ENCODE results near the gene BTNL9. TPM values are rescaled to one million over a fixed set of nuclear protein-coding genes. Genes with fewer than 3 reads are reported as not detected.
"Not testable (repeated sequence)": the region's sequence is repeated elsewhere in the genome, so short reads cannot be mapped to it uniquely, and the experiment has no call there.

BTNL9 gene
- total RNA-seq, 1 experiment from 2014 or later = not detected

GRCh38 chr5:181088289-181088688, 48.2 kb downstream of the BTNL9 start:
- peak; percentile 10 for DNase-seq (ENCODE audit: low read depth)
- in situ Hi-C loops (cut with HindIII; ENCODE audit: low pct_unique_long_range_greater_than_20kb, low sequenced_read_pairs) = no loop called here

- in situ Hi-C loops (cut with HindIII; ENCODE audit: low pct_unique_long_range_greater_than_20kb, low sequenced_read_pairs) = no loop called here
- no peak for DNase-seq (ENCODE audit: low read depth)
These were observed 52.4 kb downstream of the BTNL9 start for GRCh38 chr5:181092428-181092827.

GRCh38 chr5:181095162-181095561, 55.1 kb downstream of the BTNL9 start:
- in situ Hi-C loops (cut with HindIII; ENCODE audit: low pct_unique_long_range_greater_than_20kb, low sequenced_read_pairs); DNase-seq (ENCODE audit: low read depth): not testable (repeated sequence)

GRCh38 chr5:181096721-181097382, 56.8 kb downstream of the BTNL9 start:
- DNase-seq (ENCODE audit: low read depth) = not testable (repeated sequence)

GRCh38 chr5:181097383-181097753, 57.3 kb downstream of the BTNL9 start:
- DNase-seq (ENCODE audit: low read depth); in situ Hi-C loops (cut with HindIII; ENCODE audit: low pct_unique_long_range_greater_than_20kb, low sequenced_read_pairs): not testable (repeated sequence)

More at GRCh38 chr5:181096721-181097382, 56.8 kb downstream of the BTNL9 start:
- in situ Hi-C loops (cut with HindIII; ENCODE audit: low pct_unique_long_range_greater_than_20kb, low sequenced_read_pairs) = not testable (repeated sequence)

GRCh38 chr5:181097759-181098491, 57.9 kb downstream of the BTNL9 start:
- in situ Hi-C loops (cut with HindIII; ENCODE audit: low pct_unique_long_range_greater_than_20kb, low sequenced_read_pairs); DNase-seq (ENCODE audit: low read depth): not testable (repeated sequence)

GRCh38 chr5:181098762-181099601, 58.9 kb downstream of the BTNL9 start:
- in situ Hi-C loops (cut with HindIII; ENCODE audit: low pct_unique_long_range_greater_than_20kb, low sequenced_read_pairs) = no loop called here
- DNase-seq (ENCODE audit: low read depth) = no peak

- no peak for DNase-seq (ENCODE audit: low read depth)
- in situ Hi-C loops (cut with HindIII; ENCODE audit: low pct_unique_long_range_greater_than_20kb, low sequenced_read_pairs) = no loop called here
These were observed 59.6 kb downstream of the BTNL9 start for GRCh38 chr5:181099602-181100086.

- DNase-seq (ENCODE audit: low read depth) = no peak
- in situ Hi-C loops (cut with HindIII; ENCODE audit: low pct_unique_long_range_greater_than_20kb, low sequenced_read_pairs) = no loop called here
These were observed 60.2 kb downstream of the BTNL9 start for GRCh38 chr5:181100121-181100875.

- in situ Hi-C loops (cut with HindIII; ENCODE audit: low pct_unique_long_range_greater_than_20kb, low sequenced_read_pairs); DNase-seq (ENCODE audit: low read depth): not testable (repeated sequence)
These were observed 61.1 kb downstream of the BTNL9 start for GRCh38 chr5:181101030-181101641.

- in situ Hi-C loops (cut with HindIII; ENCODE audit: low pct_unique_long_range_greater_than_20kb, low sequenced_read_pairs); DNase-seq (ENCODE audit: low read depth): not testable (repeated sequence)
These were observed 62.0 kb downstream of the BTNL9 start for GRCh38 chr5:181101930-181102674.

GRCh38 chr5:181104259-181104568, 64.1 kb downstream of the BTNL9 start:
- DNase-seq (ENCODE audit: low read depth); in situ Hi-C loops (cut with HindIII; ENCODE audit: low pct_unique_long_range_greater_than_20kb, low sequenced_read_pairs): not testable (repeated sequence)

GRCh38 chr5:181104606-181105390, 64.7 kb downstream of the BTNL9 start:
- DNase-seq (ENCODE audit: low read depth); in situ Hi-C loops (cut with HindIII; ENCODE audit: low pct_unique_long_range_greater_than_20kb, low sequenced_read_pairs): not testable (repeated sequence)

- in situ Hi-C loops (cut with HindIII; ENCODE audit: low pct_unique_long_range_greater_than_20kb, low sequenced_read_pairs) = no loop called here
These were observed 65.4 kb downstream of the BTNL9 start for GRCh38 chr5:181105391-181106025.

GRCh38 chr5:181107699-181108098, 67.6 kb downstream of the BTNL9 start:
- in situ Hi-C loops (cut with HindIII; ENCODE audit: low pct_unique_long_range_greater_than_20kb, low sequenced_read_pairs) = no loop called here
- DNase-seq (ENCODE audit: low read depth) = no peak

More at GRCh38 chr5:181105391-181106025, 65.4 kb downstream of the BTNL9 start:
- DNase-seq (ENCODE audit: low read depth) = no peak

GRCh38 chr5:181108578-181109165, 68.6 kb downstream of the BTNL9 start:
- in situ Hi-C loops (cut with HindIII; ENCODE audit: low pct_unique_long_range_greater_than_20kb, low sequenced_read_pairs) = no loop called here

More at GRCh38 chr5:181108578-181109165, 68.6 kb downstream of the BTNL9 start:
- no peak for DNase-seq (ENCODE audit: low read depth)

Data from Caki2 (cell line).